Measurements from ENCODE around the gene OR8B8.

- no peak for TF ChIP-seq CTCF (IDR thresholded peaks at IDR 0.05)
- TF ChIP-seq POLR2AphosphoS5 (IDR thresholded peaks at IDR 0.05; ENCODE audit: insufficient read depth in 1 of 2, low read depth in 1 of 2) = no peak
- TF ChIP-seq POLR2A (IDR thresholded peaks at IDR 0.05) = no peak
These were observed 15.9 kb downstream of the OR8B8 start for GRCh38 chr11:124429599-124429998.

All from vagina (tissue), 2 donors.